Gastroesophageal sphincter (tissue), 3 donors: ENCODE results near the gene DECR2.

Source experiments
- EP300 ChIP-seq: sonication (generic); formaldehyde crosslinking; IDR thresholded peaks from one replicate; pipeline ENCODE4 v1.6.1; 2017; ENCODE audit warnings: antibody characterized with exemption, mild to moderate bottlenecking
- POLR2AphosphoS5 ChIP-seq: sonication (generic); formaldehyde crosslinking; IDR thresholded peaks from one replicate; pipeline ENCODE4 v1.6.1; 2017; ENCODE audit warnings: antibody characterized with exemption
- TF ChIP-seq, protein P1 (sequence below), 4 experiments: fragments of 200-600 bp in 2 of 4; fragments of 450-650 bp in 2 of 4; sonication (generic) in 1 of 4; IDR thresholded peaks; one replicate each; pipeline ENCODE4 v1.5.1; 2017 to 2019; ENCODE audit warnings: antibody characterized with exemption in 4 of 4, mild to moderate bottlenecking in 2 of 4, moderate library complexity in 2 of 4

GRCh38 chr16:405548-406506 lies 4.1 kb downstream of the DECR2 start:
- TF ChIP-seq, protein P1, sequence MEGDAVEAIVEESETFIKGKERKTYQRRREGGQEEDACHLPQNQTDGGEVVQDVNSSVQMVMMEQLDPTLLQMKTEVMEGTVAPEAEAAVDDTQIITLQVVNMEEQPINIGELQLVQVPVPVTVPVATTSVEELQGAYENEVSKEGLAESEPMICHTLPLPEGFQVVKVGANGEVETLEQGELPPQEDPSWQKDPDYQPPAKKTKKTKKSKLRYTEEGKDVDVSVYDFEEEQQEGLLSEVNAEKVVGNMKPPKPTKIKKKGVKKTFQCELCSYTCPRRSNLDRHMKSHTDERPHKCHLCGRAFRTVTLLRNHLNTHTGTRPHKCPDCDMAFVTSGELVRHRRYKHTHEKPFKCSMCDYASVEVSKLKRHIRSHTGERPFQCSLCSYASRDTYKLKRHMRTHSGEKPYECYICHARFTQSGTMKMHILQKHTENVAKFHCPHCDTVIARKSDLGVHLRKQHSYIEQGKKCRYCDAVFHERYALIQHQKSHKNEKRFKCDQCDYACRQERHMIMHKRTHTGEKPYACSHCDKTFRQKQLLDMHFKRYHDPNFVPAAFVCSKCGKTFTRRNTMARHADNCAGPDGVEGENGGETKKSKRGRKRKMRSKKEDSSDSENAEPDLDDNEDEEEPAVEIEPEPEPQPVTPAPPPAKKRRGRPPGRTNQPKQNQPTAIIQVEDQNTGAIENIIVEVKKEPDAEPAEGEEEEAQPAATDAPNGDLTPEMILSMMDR (IDR thresholded peaks at IDR 0.05), result no peak
- TF ChIP-seq EP300 (no peak), POLR2AphosphoS5 (no peak)
